ENCODE data around the gene SOX1.

Gene SOX1

GRCh38 chr13:112119192-112120030 is 52.5 kb downstream of the SOX1 start:
- Histone ChIP-seq H3K27ac (ENCODE audit: extremely low read depth, low read depth, low read length) (no peak overlapping the region), H3K9me3 (ENCODE audit: control insufficient read depth, insufficient read depth, low read depth, low read length) (no peaks in the 10 kb centered on the region), H3K36me3 (ENCODE audit: control insufficient read depth in 2 of 2, insufficient read depth in 1 of 2, low read length in 2 of 2) (no peaks in the 10 kb centered on the region), H3K4me1 (ENCODE audit: control insufficient read depth, insufficient read depth, low read length) (no peaks in the 10 kb centered on the region), H3K4me3 (ENCODE audit: low read depth, low read length) (no peak overlapping the region)
- POLR2A ChIA-PET, result no interaction called here
- CTCF ChIA-PET, result no interaction called here
- no peak for TF ChIP-seq YY2 (tag by site-specific recombination; IDR thresholded peaks at IDR 0.05)
- no peak for TF ChIP-seq ZNF664 (tag by site-specific recombination; IDR thresholded peaks at IDR 0.05)
- no peak for TF ChIP-seq ZNF626 (tag by site-specific recombination; IDR thresholded peaks at IDR 0.05)
- TF ChIP-seq ZNF350 (tag by site-specific recombination; IDR thresholded peaks at IDR 0.05), result no peak
- TF ChIP-seq ZNF26 (tag by site-specific recombination; IDR thresholded peaks at IDR 0.05), result no peak
- no peak for TF ChIP-seq ZFP41 (tag by site-specific recombination; IDR thresholded peaks at IDR 0.05; ENCODE audit: borderline replicate concordance)
- TF ChIP-seq EGR2 (tag by site-specific recombination; IDR thresholded peaks at IDR 0.05; ENCODE audit: low read depth), result no peak
- TF ChIP-seq ZNF140 (tag by site-specific recombination; IDR thresholded peaks at IDR 0.05), result no peak
- no peak for TF ChIP-seq PATZ1 (tag by site-specific recombination; IDR thresholded peaks at IDR 0.05)
- no peak for TF ChIP-seq ZNF585B (tag by site-specific recombination; IDR thresholded peaks at IDR 0.05)
- TF ChIP-seq ZNF132 (tag by site-specific recombination; IDR thresholded peaks at IDR 0.05; ENCODE audit: borderline replicate concordance), result no peak
- TF ChIP-seq ZNF830 (tag by site-specific recombination; IDR thresholded peaks at IDR 0.05; ENCODE audit: low read depth), result no peak
- no peak for TF ChIP-seq ZEB2 (tag by site-specific recombination; IDR thresholded peaks at IDR 0.05)
- no peak for TF ChIP-seq ZBTB6 (tag by site-specific recombination; IDR thresholded peaks at IDR 0.05)
- TF ChIP-seq ZNF596 (tag by site-specific recombination; IDR thresholded peaks at IDR 0.05), result no peak
- no peak for TF ChIP-seq ZNF777 (tag by site-specific recombination; IDR thresholded peaks at IDR 0.05; ENCODE audit: borderline replicate concordance)

GRCh38 chr13:112120031-112120373 is 53.1 kb downstream of the SOX1 start:
- H3K36me3 ChIP-seq (ENCODE audit: control insufficient read depth in 2 of 2, insufficient read depth in 1 of 2, low read length in 2 of 2), result no peaks in the 10 kb centered on the region
- CTCF ChIA-PET, result no interaction called here
- peak; percentile 77 for TF ChIP-seq EGR2 (tag by site-specific recombination; IDR thresholded peaks at IDR 0.05; ENCODE audit: low read depth)
- peak; percentile 81 for TF ChIP-seq ZNF366 (tag by site-specific recombination; conservative IDR thresholded peaks at IDR 0.05)
- TF ChIP-seq ZFHX2 (tag by site-specific recombination; conservative IDR thresholded peaks at IDR 0.05), result peak; percentile 16; the same call in 1 of the 2 replicates
- no peak for TF ChIP-seq ZNF639 (tag by site-specific recombination; IDR thresholded peaks at IDR 0.05)
- no peaks in the 10 kb centered on the region for H3K9me3 ChIP-seq (ENCODE audit: control insufficient read depth, insufficient read depth, low read depth, low read length)
- POLR2A ChIA-PET, result no interaction called here
- H3K27ac ChIP-seq (ENCODE audit: extremely low read depth, low read depth, low read length), result no peak overlapping the region
- no peak overlapping the region for H3K4me3 ChIP-seq (ENCODE audit: low read depth, low read length)
- H3K4me1 ChIP-seq (ENCODE audit: control insufficient read depth, insufficient read depth, low read length), result no peaks in the 10 kb centered on the region
